ENCODE data around the gene FSIP2. TPM values are rescaled to one million over a fixed set of nuclear protein-coding genes. Genes with fewer than 3 reads are reported as not detected.

FSIP2 gene
- total RNA-seq, 6 experiments from 2014 or later: 0.06 to 0.19 (median 0.11) TPM

GRCh38 chr2:185787227-185788145 lies 48.9 kb downstream of the FSIP2 start:
- Histone ChIP-seq H3K9me3 (no peaks in the 10 kb centered on the region), H3K27ac (no peak overlapping the region), H3K27me3 (no peaks in the 10 kb centered on the region), H3K4me3 (no peak overlapping the region), H3K36me3 (no peaks in the 10 kb centered on the region), H3K4me1 (no peaks in the 10 kb centered on the region)
- DNase-seq (no peak), ATAC-seq (no peak)
- TF ChIP-seq, protein P1, sequence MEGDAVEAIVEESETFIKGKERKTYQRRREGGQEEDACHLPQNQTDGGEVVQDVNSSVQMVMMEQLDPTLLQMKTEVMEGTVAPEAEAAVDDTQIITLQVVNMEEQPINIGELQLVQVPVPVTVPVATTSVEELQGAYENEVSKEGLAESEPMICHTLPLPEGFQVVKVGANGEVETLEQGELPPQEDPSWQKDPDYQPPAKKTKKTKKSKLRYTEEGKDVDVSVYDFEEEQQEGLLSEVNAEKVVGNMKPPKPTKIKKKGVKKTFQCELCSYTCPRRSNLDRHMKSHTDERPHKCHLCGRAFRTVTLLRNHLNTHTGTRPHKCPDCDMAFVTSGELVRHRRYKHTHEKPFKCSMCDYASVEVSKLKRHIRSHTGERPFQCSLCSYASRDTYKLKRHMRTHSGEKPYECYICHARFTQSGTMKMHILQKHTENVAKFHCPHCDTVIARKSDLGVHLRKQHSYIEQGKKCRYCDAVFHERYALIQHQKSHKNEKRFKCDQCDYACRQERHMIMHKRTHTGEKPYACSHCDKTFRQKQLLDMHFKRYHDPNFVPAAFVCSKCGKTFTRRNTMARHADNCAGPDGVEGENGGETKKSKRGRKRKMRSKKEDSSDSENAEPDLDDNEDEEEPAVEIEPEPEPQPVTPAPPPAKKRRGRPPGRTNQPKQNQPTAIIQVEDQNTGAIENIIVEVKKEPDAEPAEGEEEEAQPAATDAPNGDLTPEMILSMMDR (IDR thresholded peaks at IDR 0.05): no peak
- TF ChIP-seq POLR2A (IDR thresholded peaks at IDR 0.05): no peak
- intact Hi-C loops (cut with DNase I): no loop called here
- 91% methylated on average over 2 of the region's 2 CpGs for WGBS (ENCODE audit: insufficient coverage, low coverage, low lambda C conversion rate, missing lambda C conversion rate)

DNA sequence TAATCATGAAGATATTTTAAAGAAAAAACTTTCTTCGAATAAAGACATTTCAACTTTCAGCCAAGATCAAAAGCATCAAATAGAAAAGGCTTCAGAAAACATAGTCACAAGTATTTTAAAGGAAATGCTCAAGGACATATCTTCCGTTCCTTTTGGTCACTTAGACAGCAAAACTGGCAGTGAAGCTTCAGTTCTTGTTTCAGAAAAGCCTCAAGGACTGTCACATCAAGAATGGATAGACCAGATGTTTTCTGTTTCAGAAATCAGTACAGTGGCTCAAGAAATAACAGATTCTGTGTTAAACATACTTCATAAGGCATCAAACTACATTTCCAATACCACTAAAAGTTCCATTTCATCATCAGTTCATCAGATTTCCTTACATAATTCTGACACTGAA lies 51.8 kb downstream of the FSIP2 start:
- no peak for DNase-seq
- H3K27ac ChIP-seq: no peak overlapping the region
- ATAC-seq: no peak
- no peak for TF ChIP-seq POLR2A (IDR thresholded peaks at IDR 0.05)
- TF ChIP-seq, protein P1 (IDR thresholded peaks at IDR 0.05): no peak
- H3K27me3 ChIP-seq: no peaks in the 10 kb centered on the region
- H3K9me3 ChIP-seq: no peaks in the 10 kb centered on the region
- WGBS (ENCODE audit: insufficient coverage, low coverage, low lambda C conversion rate, missing lambda C conversion rate): 77% methylated on average over 2 of the region's 2 CpGs
- H3K4me1 ChIP-seq: no peaks in the 10 kb centered on the region
- intact Hi-C loops (cut with DNase I): no loop called here
- H3K4me3 ChIP-seq: no peak overlapping the region
- no peaks in the 10 kb centered on the region for H3K36me3 ChIP-seq

DNA sequence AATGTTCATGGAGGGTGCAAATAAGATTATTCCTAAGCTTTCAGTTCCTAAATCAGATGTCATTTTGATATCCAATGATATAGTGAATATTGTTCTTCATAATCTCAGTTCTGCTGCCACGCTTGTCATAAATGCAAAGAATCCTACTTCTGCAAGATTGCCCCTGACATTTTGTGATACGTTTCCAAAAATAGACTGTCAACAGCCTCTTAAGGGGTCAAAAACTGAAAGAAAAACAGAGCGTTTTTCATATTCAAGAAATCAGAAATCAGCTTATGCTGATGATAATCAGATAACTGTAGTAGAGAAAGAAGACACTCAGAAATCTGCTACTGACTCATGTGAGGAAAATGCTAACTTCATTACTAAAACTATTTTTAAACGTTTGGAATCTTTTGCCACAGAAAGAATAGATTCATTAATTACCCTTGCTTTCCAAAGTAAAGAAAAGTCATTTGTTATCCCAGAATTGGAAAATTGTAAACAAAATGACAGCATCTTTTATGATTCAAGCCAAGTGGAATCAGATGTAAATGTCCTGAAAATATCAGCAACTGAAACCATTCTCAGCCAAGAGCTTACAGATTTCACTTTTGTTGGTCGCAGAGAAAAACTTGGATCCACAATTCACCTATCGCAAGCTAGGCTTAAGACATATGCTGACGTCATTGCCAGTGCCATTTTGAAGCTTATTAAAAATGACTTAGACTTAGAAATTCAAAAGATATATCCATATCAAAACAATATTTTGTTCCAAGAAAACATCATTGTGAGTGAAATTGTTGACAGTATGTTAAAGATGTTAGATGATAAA lies 55.1 kb downstream of the FSIP2 start:
- Histone ChIP-seq H3K4me3 (no peak overlapping the region), H3K36me3 (no peaks in the 10 kb centered on the region), H3K9me3 (no peaks in the 10 kb centered on the region), H3K27me3 (no peaks in the 10 kb centered on the region), H3K4me1 (no peaks in the 10 kb centered on the region), H3K27ac (no peak overlapping the region)
- 68% methylated on average over 7 of the region's 7 CpGs for WGBS (ENCODE audit: insufficient coverage, low coverage, low lambda C conversion rate, missing lambda C conversion rate)
- no peak for TF ChIP-seq POLR2A (IDR thresholded peaks at IDR 0.05)
- TF ChIP-seq, protein P1 (IDR thresholded peaks at IDR 0.05): no peak
- ATAC-seq: no peak
- no peak for DNase-seq
- intact Hi-C loops (cut with DNase I): no loop called here

GRCh38 chr2:185796758-185797157 lies 58.2 kb downstream of the FSIP2 start:
- no peaks in the 10 kb centered on the region for H3K4me1 ChIP-seq
- ATAC-seq (no peak), DNase-seq (no peak)
- H3K36me3 ChIP-seq: no peaks in the 10 kb centered on the region
- no peaks in the 10 kb centered on the region for H3K27me3 ChIP-seq
- H3K27ac ChIP-seq: no peak overlapping the region
- TF ChIP-seq, protein P1 (IDR thresholded peaks at IDR 0.05): no peak
- TF ChIP-seq POLR2A (IDR thresholded peaks at IDR 0.05): no peak
- WGBS (ENCODE audit: insufficient coverage, low coverage, low lambda C conversion rate, missing lambda C conversion rate): 89% methylated on average over 2 of the region's 2 CpGs
- no peaks in the 10 kb centered on the region for H3K9me3 ChIP-seq
- no peak overlapping the region for H3K4me3 ChIP-seq
- intact Hi-C loops (cut with DNase I): no loop called here

Data from right lobe of liver (tissue), 6 donors.